Parathyroid adenoma (tissue), 2 donors: ENCODE data around the gene LRRC27.

Experiments used
- H2AFZ ChIP-seq: fragments of 300-600 bp; sonication (generic); one replicate; pipeline ENCODE4 v1.7.0; 2017; ENCODE audit warnings: antibody characterized with exemption, mild to moderate bottlenecking
- H3K27ac ChIP-seq: fragments of 300-600 bp; sonication (generic); one replicate; pipeline ENCODE4 v1.7.0; 2017
- H3K27me3 ChIP-seq: fragments of 300-600 bp; sonication (generic); one replicate; pipeline ENCODE4 v1.7.0; 2017; ENCODE audit warnings: low read length; ENCODE audit not compliant: control insufficient read depth, insufficient read depth
- H3K36me3 ChIP-seq: fragments of 300-600 bp; sonication (generic); one replicate; pipeline ENCODE4 v1.7.0; 2017; ENCODE audit warnings: low read length; ENCODE audit not compliant: control insufficient read depth, insufficient read depth
- H3K4me1 ChIP-seq: fragments of 300-600 bp; sonication (generic); one replicate; pipeline ENCODE4 v1.7.0; 2017; ENCODE audit warnings: control low read depth
- H3K4me2 ChIP-seq: fragments of 300-600 bp; sonication (generic); one replicate; pipeline ENCODE4 v1.7.0; 2017; ENCODE audit warnings: low read length
- H3K4me3 ChIP-seq: fragments of 300-600 bp; sonication (generic); one replicate; pipeline ENCODE4 v1.7.0; 2017; ENCODE audit warnings: low read depth, low read length
- H3K79me2 ChIP-seq: fragments of 300-600 bp; sonication (generic); one replicate; pipeline ENCODE4 v1.7.0; 2017; ENCODE audit warnings: control low read depth
- H3K9ac ChIP-seq: fragments of 300-600 bp; sonication (generic); one replicate; pipeline ENCODE4 v1.7.0; 2017; ENCODE audit warnings: mild to moderate bottlenecking
- H3K9me3 ChIP-seq: fragments of 300-600 bp; sonication (generic); one replicate; pipeline ENCODE4 v1.7.0; 2017; ENCODE audit warnings: low read length; ENCODE audit not compliant: control insufficient read depth
- CTCF ChIP-seq: fragments of 300-600 bp; sonication (generic); IDR thresholded peaks from one replicate; pipeline ENCODE4 v1.7.0; 2017; ENCODE audit warnings: antibody characterized with exemption, mild to moderate bottlenecking
- donor health status: primary hyperparathyroidism.

Gene LRRC27

DNA sequence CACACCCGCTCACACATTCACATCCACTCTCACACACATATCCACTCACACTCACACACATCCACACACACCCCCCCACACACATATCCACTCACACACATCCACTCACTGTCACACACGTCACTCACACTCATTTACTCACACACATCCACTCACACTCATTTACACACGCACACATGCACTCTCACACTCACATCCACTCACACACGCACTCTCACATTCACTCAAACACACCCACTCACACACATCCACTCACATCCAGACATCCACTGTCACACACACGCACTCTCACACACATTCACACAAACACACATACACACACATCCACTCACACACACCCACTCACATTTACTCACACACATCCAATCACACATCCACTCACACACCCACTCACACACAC, 83.3 kb downstream of the LRRC27 start:
- TF ChIP-seq CTCF = no peak
- H3K27me3 ChIP-seq = no peaks in the 10 kb centered on the region
- no peak overlapping the region for H3K27ac ChIP-seq
- no peaks in the 10 kb centered on the region for H3K9me3 ChIP-seq
- H3K4me3 ChIP-seq = no peak overlapping the region
- no peak overlapping the region for H3K9ac ChIP-seq
- H2AFZ ChIP-seq = no peak overlapping the region
- H3K4me2 ChIP-seq = no peak overlapping the region
- no peaks in the 10 kb centered on the region for H3K36me3 ChIP-seq
- H3K79me2 ChIP-seq = peaks cover 54% of the 10 kb centered on the region
- peaks cover 43% of the 10 kb centered on the region for H3K4me1 ChIP-seq

GRCh38 chr10:132415956-132416355, 84.0 kb downstream of the LRRC27 start:
- H3K27ac ChIP-seq = no peak overlapping the region
- no peaks in the 10 kb centered on the region for H3K27me3 ChIP-seq
- no peak overlapping the region for H3K4me3 ChIP-seq
- no peak for TF ChIP-seq CTCF
- no peak overlapping the region for H3K4me2 ChIP-seq
- H3K36me3 ChIP-seq = no peaks in the 10 kb centered on the region
- no peak overlapping the region for H3K9ac ChIP-seq
- no peaks in the 10 kb centered on the region for H3K9me3 ChIP-seq
- peaks cover 57% of the 10 kb centered on the region for H3K79me2 ChIP-seq
- no peak overlapping the region for H2AFZ ChIP-seq
- H3K4me1 ChIP-seq = peaks cover 47% of the 10 kb centered on the region

DNA sequence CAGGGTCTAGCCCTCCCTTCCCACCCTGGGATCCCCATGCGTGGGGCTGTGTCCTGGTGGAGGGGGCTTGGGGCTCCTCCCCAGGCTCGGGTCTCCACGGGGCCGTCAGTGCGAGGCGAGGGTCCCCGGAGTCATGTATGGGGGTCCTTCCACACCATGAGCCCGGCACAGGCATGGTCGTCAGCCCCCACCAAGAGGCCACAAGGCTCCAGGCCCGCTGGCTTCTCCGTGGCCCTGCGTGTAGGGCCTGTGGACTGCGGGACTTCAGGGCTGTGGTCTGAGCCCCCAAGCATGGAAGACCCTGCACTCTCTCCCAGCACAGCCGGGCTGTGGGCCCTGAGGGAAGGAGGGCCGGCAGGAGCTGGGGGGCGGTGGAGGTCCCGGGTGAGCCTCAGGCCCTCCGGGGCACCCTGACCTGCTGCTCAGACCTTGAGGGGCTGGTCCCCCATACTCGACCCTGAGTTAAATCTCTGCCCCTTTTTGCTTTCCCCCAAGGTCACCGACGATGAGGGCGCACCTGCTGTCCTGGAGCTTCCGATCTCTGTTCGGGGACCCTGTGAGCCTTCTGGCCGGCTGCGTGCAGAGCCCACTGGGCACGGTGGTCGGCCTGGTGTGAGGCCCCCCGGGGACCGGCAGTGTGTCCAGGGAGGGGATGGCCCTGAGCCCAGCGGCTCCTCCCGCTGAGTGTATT, 84.7 kb downstream of the LRRC27 start:
- Histone ChIP-seq H3K4me1 (peaks cover 49% of the 10 kb centered on the region), H3K4me3 (no peak overlapping the region), H3K4me2 (no peak overlapping the region), H3K79me2 (peaks cover 57% of the 10 kb centered on the region), H3K9ac (no peak overlapping the region), H2AFZ (no peak overlapping the region), H3K27me3 (no peaks in the 10 kb centered on the region), H3K27ac (no peak overlapping the region), H3K36me3 (no peaks in the 10 kb centered on the region), H3K9me3 (no peaks in the 10 kb centered on the region)
- TF ChIP-seq CTCF = no peak

GRCh38 chr10:132417257-132417910, 85.4 kb downstream of the LRRC27 start:
- no peak overlapping the region for H3K4me2 ChIP-seq
- no peaks in the 10 kb centered on the region for H3K27me3 ChIP-seq
- H3K4me1 ChIP-seq = peaks cover 49% of the 10 kb centered on the region
- H3K9me3 ChIP-seq = no peaks in the 10 kb centered on the region
- peaks cover 57% of the 10 kb centered on the region for H3K79me2 ChIP-seq
- no peak overlapping the region for H3K4me3 ChIP-seq
- no peak overlapping the region for H3K27ac ChIP-seq
- no peak overlapping the region for H3K9ac ChIP-seq
- H3K36me3 ChIP-seq = no peaks in the 10 kb centered on the region
- H2AFZ ChIP-seq = no peak overlapping the region
- TF ChIP-seq CTCF = no peak
